GM06990 (cell line): ENCODE measurements around the gene TRIM7.
A peak's percentile ranks its signal among the peaks of the same experiment; 100 is the strongest.

Experiments used
- DNase-seq: peaks from one replicate; pipeline ENCODE4 v3.0.0-alpha.2; 2011; ENCODE audit not compliant: insufficient read length; ENCODE audit errors: extremely low read depth
- H3K27me3 ChIP-seq: replicated peaks from 2 replicates; pipeline ENCODE4 v1.6.0; 2011; ENCODE audit warnings: low read length; ENCODE audit not compliant: control insufficient read depth, insufficient read depth
- H3K36me3 ChIP-seq: 2 replicates; pipeline ENCODE4 v1.5.1; 2011; ENCODE audit warnings: low read length; ENCODE audit not compliant: control insufficient read depth, insufficient read depth
- H3K4me3 ChIP-seq: replicated peaks from 2 replicates; pipeline ENCODE4 v1.5.1; 2011; ENCODE audit warnings: low read depth, mild to moderate bottlenecking, control low read depth, low read length
- CTCF ChIP-seq: IDR thresholded peaks from 2 replicates; pipeline ENCODE4 v1.5.1; 2011; ENCODE audit warnings: low read length, control low read depth, mild to moderate bottlenecking, inconsistent platforms; ENCODE audit not compliant: insufficient read depth, poor library complexity, severe bottlenecking

The TRIM7 gene

DNA sequence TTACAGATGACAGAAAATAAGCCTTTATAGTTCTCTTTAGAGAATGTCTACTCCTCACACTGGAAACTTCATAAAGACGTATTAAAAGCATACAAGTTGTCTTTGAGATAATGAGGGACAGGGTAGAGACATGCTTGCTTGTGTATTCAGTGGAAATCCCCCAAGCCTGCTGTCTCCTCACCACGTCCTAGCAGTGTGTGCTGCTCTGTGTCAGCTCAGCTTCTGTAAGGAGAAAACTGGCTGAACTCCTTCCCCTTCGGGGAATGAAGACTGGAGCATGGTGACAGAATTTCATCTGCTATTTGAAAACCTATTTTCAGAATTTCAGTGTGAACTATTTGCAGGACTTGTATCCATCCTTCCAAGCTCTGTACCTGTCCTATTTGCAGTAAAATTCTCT is 48.2 kb downstream of the TRIM7 start:
- Histone ChIP-seq H3K27me3 (no peaks in the 10 kb centered on the region), H3K4me3 (no peak overlapping the region), H3K36me3 (no peaks in the 10 kb centered on the region)
- TF ChIP-seq CTCF: no peak
- DNase-seq: no peak

GRCh38 chr5:181153814-181154213 is 51.2 kb downstream of the TRIM7 start:
- no peak for DNase-seq
- TF ChIP-seq CTCF: no peak
- no peak overlapping the region for H3K4me3 ChIP-seq
- no peaks in the 10 kb centered on the region for H3K27me3 ChIP-seq
- no peaks in the 10 kb centered on the region for H3K36me3 ChIP-seq

GRCh38 chr5:181152406-181152805 is 52.6 kb downstream of the TRIM7 start:
- TF ChIP-seq CTCF: no peak
- Histone ChIP-seq H3K36me3 (no peaks in the 10 kb centered on the region), H3K4me3 (no peak overlapping the region), H3K27me3 (no peaks in the 10 kb centered on the region)
- no peak for DNase-seq

- no peak for DNase-seq
- H3K4me3 ChIP-seq: no peak overlapping the region
- peak; percentile 26 for TF ChIP-seq CTCF
- H3K36me3 ChIP-seq: no peaks in the 10 kb centered on the region
- H3K27me3 ChIP-seq: no peaks in the 10 kb centered on the region
Measured at GRCh38 chr5:181151146-181151545, 53.9 kb downstream of the TRIM7 start.

- Histone ChIP-seq H3K4me3 (no peak overlapping the region), H3K36me3 (no peaks in the 10 kb centered on the region), H3K27me3 (no peaks in the 10 kb centered on the region)
- DNase-seq: no peak
- TF ChIP-seq CTCF: no peak
Measured at GRCh38 chr5:181149806-181150733, 54.9 kb downstream of the TRIM7 start.
